ENCODE measurements around the gene NPHS2.
"Not testable (repeated sequence)": the region's sequence is repeated elsewhere in the genome, so short reads cannot be mapped to it uniquely, and the experiment has no call there.

NPHS2 gene

DNA sequence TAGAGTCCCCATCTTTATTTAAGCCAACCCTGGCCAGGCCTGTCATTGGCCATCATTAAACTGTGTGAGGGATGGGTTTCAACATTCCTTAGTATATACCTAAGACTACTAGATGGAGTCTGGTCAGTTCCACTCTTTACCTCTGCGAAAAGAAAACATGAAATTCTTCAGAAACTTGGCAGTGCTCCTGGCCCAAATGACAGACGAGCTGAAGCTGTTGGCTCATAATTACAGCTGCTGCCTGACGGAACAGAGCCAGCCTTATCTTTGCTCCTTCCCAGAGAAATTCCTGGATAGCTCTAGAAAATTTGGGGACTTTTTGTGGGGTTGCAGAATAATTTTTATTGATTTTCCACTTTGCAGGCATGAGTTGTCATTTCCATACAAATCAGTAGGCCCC is 30.4 kb downstream of the NPHS2 start:
- DNase-seq, result no peak

DNA sequence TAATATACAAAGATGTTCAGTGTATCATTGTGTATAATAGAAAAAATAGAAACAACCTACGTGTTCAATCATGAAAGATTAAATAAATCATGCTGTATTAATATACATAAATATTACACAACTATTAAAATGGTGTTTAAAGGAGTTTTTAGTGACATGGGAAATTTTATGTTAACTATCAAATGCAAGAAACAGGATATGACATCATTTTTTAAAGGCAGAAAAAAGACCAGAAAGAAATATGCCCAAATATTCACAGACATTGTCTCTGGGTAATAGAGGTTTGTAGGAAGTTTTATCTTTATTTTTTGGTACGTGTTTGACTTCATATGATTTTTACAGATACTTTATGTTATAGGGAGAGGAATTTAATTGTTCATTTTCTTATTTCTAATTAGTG is 34.0 kb downstream of the NPHS2 start:
- DNase-seq, result no peak

DNA sequence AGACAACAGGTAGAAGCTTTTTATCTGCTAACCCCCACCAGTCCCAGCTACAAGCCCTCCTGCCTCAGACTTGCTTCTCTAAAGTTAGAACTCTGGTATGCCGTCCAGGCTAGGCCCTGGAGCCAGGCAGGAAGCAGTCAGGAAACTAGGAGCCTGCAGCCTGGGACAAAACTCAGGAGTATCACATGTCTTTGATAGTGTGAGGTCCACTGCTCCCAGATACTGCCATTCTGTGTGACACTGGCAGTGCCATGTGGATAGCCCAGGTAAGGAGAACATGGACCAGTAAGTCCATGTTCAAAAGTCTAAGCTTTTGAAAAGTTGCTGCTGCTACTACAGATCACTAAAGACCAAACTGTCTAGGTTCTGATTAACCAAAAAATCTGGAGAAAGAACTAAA is 45.4 kb downstream of the NPHS2 start:
- DNase-seq, result no peak

DNA sequence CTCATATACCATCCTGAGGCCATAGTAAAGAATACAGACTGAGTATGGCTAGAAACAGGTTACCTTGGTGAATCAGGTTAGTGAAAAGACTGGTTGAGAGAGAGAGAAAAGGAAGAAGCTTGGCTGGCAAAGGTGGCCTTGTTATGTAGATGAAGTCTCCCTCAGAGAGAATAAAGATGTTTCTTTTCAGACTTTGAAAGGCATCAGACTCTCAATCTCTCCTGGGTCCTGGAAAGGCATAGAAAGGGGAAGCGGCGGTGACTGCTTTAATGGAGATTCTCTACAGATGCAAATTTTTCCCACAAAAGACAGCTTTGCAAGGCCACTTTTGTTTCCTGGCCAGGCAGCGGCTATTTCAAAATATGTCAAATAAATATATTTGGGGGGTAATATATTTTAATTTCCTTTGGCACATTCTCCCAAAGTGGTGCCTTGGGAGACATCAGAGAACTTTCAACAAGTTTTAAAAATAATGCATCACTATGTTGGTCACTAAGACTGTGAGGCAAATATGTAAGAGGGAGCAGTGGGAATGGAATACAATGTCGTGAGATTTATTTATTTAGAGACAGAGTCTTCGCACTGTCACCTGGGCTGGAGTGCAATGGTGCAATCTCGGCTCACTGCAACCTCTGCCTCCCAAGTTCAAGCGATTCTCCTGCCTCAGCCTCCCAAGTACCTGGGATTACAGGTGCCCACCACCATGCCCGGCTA is 46.1 kb downstream of the NPHS2 start:
- no peak for DNase-seq

DNA sequence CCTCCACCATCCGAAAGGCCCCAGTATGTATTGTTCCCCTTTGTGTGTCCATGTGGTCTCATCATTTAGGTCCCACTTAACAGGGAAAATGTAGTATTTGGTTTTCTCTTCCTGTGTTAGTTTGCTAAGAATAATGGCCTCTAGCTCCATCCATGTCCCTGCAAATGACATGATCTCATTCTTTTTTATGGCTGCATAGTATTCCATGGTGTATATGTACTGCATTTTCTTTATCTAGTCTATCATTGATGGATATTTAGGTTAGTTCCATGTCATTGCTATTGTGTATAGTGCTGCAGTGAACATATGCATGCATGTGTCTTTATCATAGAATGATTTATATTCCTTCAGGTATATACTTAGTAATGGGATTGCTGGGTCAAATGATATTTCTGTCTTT is 57.2 kb downstream of the NPHS2 start:
- DNase-seq, result not testable (repeated sequence)

DNA sequence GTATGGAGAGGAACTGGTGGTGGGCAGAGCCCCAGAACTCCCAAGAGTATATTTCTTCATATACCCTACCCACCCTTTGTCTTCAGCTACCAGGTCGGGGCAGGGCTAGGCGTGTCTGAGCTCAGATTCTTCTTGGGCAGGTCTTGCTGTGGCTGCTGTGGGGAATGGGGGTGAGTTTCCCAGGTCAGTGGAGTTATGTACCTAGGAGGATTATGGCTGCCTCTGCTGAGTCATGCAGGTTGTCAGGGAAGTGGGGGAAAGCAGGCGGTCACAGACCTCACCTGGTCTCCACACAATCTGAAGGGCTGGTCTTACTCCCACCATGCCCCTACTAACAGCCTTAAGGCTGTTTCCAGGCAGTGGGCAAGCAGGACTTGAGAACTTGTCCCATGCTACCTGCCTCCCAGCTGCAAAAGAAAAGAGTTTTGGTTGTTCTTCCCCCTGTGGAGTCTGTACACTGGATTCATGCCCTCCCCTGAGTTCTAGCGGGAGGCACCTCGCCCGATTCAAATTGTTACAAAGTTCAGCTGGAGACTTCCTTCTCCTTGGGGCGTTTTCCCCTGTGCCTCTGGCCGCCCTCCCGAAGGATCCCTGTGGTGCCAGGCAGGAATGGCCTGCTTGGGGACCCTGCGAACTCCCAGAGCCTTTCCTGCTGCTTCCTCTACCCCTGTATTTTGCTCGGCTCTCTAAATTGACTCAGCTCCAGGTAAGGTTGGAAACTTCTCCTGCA is 58.6 kb downstream of the NPHS2 start:
- DNase-seq, result no peak

DNA sequence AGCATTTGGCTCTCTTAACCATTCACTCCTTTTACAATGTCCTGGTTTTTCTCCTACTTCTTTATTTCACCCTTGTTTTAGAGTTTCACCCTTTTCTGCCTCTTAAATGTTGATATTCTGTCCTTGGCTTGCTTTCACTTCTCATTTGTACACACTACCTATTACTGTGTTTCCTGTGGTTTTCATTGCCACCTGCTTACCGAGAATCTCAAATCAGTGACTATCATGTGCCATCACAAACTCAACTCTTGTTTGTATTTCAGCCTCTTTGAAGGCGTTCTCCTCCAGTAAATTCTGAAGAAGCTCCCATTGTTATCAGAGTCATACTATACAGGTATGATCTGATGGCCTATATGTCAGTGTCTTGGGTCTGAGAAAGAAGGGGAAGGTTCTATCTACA is 65.7 kb downstream of the NPHS2 start:
- no peak for DNase-seq

DNA sequence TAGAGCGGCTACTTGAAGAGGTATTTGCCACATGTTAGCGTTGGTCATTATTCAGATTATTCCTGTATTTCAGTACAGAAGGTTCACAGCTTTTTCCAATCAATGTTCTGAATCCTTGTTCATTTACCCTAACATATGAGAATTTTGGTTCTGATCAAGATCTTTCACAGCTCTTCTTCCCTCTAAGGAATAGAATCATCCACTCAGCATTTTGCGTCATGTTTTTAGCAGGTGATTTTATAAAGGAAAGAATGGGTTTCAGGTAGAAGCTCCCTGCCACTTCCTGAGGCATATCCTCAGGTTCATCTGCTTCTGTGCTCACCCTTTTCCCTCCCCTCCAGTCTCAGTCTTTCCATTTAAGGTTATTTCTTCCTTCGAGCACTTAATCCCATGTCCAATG is 66.4 kb downstream of the NPHS2 start:
- DNase-seq, result no peak

DNA sequence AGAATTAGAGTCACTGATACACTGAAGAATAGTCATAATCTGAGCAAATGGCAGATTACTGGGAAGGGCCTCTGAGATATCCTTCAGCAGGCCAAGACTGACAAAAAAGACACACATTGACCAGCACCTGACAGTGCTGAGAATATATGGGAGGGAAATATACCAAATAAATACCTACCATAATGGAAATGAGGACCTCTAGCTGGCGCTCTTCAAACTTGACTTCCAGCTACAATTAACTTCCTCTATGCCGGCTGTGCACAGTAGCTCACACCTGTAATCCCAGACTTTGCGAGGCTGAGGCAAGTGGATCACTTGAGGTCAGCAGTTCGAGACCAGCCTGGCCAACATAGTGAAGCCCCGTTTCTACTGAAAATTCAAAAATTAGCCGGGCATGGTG is 69.5 kb downstream of the NPHS2 start:
- DNase-seq, result no peak

Measured in T-helper 9 cell (primary cell).